Measurements from ENCODE around the gene DNAJB13. TPM values are rescaled to one million over a fixed set of nuclear protein-coding genes. Genes with fewer than 3 reads are reported as not detected.
A peak's percentile ranks its signal among the peaks of the same experiment; 100 is the strongest.

Gene DNAJB13
- total and polyA plus RNA-seq, 2 of the 13 experiments (the other 11 are each of a cell fraction or from before 2014, with no cell fraction given): 2.3 TPM; not detected in 1

GRCh38 chr11:73983741-73984538 is 33.1 kb downstream of the DNAJB13 start:
- ATAC-seq (peak; percentile 8), DNase-seq (ENCODE audit: low spot score) (no peak), FAIRE-seq (no peak)
- Histone ChIP-seq H2AFZ (ENCODE audit: low read length) (peak overlapping the region; percentile 42), H3K9ac (ENCODE audit: insufficient read depth, low read depth, low read length) (peak overlapping the region; percentile 76), H3K27me3 (ENCODE audit: control insufficient read depth in 1 of 2, insufficient read depth in 2 of 2, low read length in 2 of 2) (no peaks in the 10 kb centered on the region), H4K20me1 (ENCODE audit: insufficient read depth, low read length) (no peaks in the 10 kb centered on the region), H3K36me3 (replicated peaks in 1 of 2; ENCODE audit: control insufficient read depth in 1 of 2, insufficient read depth in 2 of 2, low read length in 2 of 2) (peaks cover 0 to 9% of the 10 kb centered on the region in 2 experiments; a peak in 1 of 5 replicates), H3K4me1 (ENCODE audit: insufficient read depth, low read length) (peaks cover 60% of the 10 kb centered on the region), H3K9me3 (ENCODE audit: low read length) (no peaks in the 10 kb centered on the region), H3K79me2 (ENCODE audit: insufficient read depth, low read length) (peaks cover 3% of the 10 kb centered on the region), H3K27ac (ENCODE audit: extremely low read length, insufficient read depth, low read length) (peak overlapping the region; percentile 91), H3K4me2 (ENCODE audit: low read depth, low read length) (peak overlapping the region; percentile 100), H3K4me3 (replicated peaks in 1 of 3; ENCODE audit: insufficient read depth in 1 of 3, low read depth in 2 of 3, low read length in 3 of 3) (peak overlapping the region; percentile 71 to 93 (median 86); a peak in 5 of 6 replicates)
- 49% methylated on average over 18 of the region's 18 CpGs for WGBS (ENCODE audit: low lambda C conversion rate)
- BruUV-seq (replicated peaks): TSS peak; percentile 93
- ChIA-PET POLR2A (interaction anchor here (1.4 to 4.9 kb wide), 3 partner anchors 11 to 35 kb away, joined by 3 to 32 read pairs (median 7); no protein-coding TSS in a partner anchor), CTCF (ENCODE audit: low intra/inter-chr PET ratio, low total read pairs) (no interaction called here)
- intact Hi-C loops (cut with micrococcal nuclease; ENCODE audit: unreplicated experiment) (no loop called here), in situ Hi-C loops (cut with HindIII; ENCODE audit: extremely low pct_ligation_motif_present, low pct_unique_long_range_greater_than_20kb) (no loop called here)
- TF ChIP-seq NKX3-1 (CRISPR knock-in tag; IDR thresholded peaks at IDR 0.05): 0 out of 2 replicates have a peak, but pooled peaks have one; percentile 17
- 0 out of 2 replicates have a peak, but pooled peaks have one; percentile 28 for TF ChIP-seq ZNF7 (CRISPR knock-in tag; IDR thresholded peaks at IDR 0.05)
- no peak for TF ChIP-seq LCORL (IDR thresholded peaks at IDR 0.05)
- TF ChIP-seq LCORL (CRISPR knock-in tag; IDR thresholded peaks at IDR 0.05): peak; percentile 2; the same call in 1 of the 2 replicates
- 0 out of 2 replicates have a peak, but pooled peaks have one; percentile 5 for TF ChIP-seq ZNF562 (CRISPR knock-in tag; IDR thresholded peaks at IDR 0.05; ENCODE audit: borderline replicate concordance)
- TF ChIP-seq USF2 (IDR thresholded peaks at IDR 0.05; ENCODE audit: low read depth, low read length): no peak
- peak; percentile 42; the same call in 1 of the 2 replicates for TF ChIP-seq USF2 (CRISPR knock-in tag; IDR thresholded peaks at IDR 0.05; ENCODE audit: borderline replicate concordance)
- TF ChIP-seq, protein P1, sequence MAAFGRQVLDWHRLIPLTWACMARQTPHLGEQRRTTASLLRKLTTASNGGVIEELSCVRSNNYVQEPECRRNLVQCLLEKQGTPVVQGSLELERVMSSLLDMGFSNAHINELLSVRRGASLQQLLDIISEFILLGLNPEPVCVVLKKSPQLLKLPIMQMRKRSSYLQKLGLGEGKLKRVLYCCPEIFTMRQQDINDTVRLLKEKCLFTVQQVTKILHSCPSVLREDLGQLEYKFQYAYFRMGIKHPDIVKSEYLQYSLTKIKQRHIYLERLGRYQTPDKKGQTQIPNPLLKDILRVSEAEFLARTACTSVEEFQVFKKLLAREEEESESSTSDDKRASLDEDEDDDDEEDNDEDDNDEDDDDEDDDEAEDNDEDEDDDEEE (CRISPR knock-in tag; IDR thresholded peaks at IDR 0.05): 0 out of 2 replicates have a peak, but pooled peaks have one; percentile 9
- no peak for TF ChIP-seq SAP130 (CRISPR knock-in tag; IDR thresholded peaks at IDR 0.05; ENCODE audit: low read depth)
- TF ChIP-seq HOXA5 (CRISPR knock-in tag; IDR thresholded peaks at IDR 0.05): no peak
- 0 out of 2 replicates have a peak, but pooled peaks have one; percentile 18 for TF ChIP-seq ZXDC (CRISPR knock-in tag; IDR thresholded peaks at IDR 0.05)
- TF ChIP-seq E2F1 (CRISPR knock-in tag; IDR thresholded peaks at IDR 0.05): no peak
- TF ChIP-seq ZNF282 (IDR thresholded peaks at IDR 0.05; ENCODE audit: partially characterized antibody): no peak
- TF ChIP-seq ZNF547 (CRISPR knock-in tag; IDR thresholded peaks at IDR 0.05): 0 out of 2 replicates have a peak, but pooled peaks have one; percentile 2
- TF ChIP-seq, protein P2, sequence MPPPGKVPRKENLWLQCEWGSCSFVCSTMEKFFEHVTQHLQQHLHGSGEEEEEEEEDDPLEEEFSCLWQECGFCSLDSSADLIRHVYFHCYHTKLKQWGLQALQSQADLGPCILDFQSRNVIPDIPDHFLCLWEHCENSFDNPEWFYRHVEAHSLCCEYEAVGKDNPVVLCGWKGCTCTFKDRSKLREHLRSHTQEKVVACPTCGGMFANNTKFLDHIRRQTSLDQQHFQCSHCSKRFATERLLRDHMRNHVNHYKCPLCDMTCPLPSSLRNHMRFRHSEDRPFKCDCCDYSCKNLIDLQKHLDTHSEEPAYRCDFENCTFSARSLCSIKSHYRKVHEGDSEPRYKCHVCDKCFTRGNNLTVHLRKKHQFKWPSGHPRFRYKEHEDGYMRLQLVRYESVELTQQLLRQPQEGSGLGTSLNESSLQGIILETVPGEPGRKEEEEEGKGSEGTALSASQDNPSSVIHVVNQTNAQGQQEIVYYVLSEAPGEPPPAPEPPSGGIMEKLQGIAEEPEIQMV (CRISPR knock-in tag; IDR thresholded peaks at IDR 0.05; ENCODE audit: low read depth): peak; percentile 24; the same call in 1 of the 2 replicates

All from HepG2 (cell line).